NCI-H1694 treated with DMSO at 0.1 percent for 48 hours (cell line): Measurements from ENCODE around the gene CYP2B6.
"Not testable (repeated sequence)": the region's sequence is repeated elsewhere in the genome, so short reads cannot be mapped to it uniquely, and the experiment has no call there.

Experiments
- DNase-seq: peaks from one replicate; lab custom pipeline; 2025; lab: John Stamatoyannopoulos, UW

The CYP2B6 gene

GRCh38 chr19:40980743-40981442 lies 10.2 kb upstream of the CYP2B6 start:
- DNase-seq, result not testable (repeated sequence)

- no peak for DNase-seq
Observed at GRCh38 chr19:40981591-40981990, 9.5 kb upstream of the CYP2B6 start.

- DNase-seq, result no peak
Observed at GRCh38 chr19:40982594-40983101, 8.4 kb upstream of the CYP2B6 start.

- no peak for DNase-seq
Observed at GRCh38 chr19:40989453-40989852, 1.6 kb upstream of the CYP2B6 start.

- no peak for DNase-seq
Observed at GRCh38 chr19:40995355-40995754, 4.3 kb downstream of the CYP2B6 start.

- not testable (repeated sequence) for DNase-seq
Observed at GRCh38 chr19:40999018-40999417, 7.9 kb downstream of the CYP2B6 start.

GRCh38 chr19:41000310-41000737 lies 9.2 kb downstream of the CYP2B6 start:
- DNase-seq, result no peak

GRCh38 chr19:41001243-41001971 lies 10.3 kb downstream of the CYP2B6 start:
- no peak for DNase-seq

GRCh38 chr19:41003656-41004055 lies 12.6 kb downstream of the CYP2B6 start:
- not testable (repeated sequence) for DNase-seq

- DNase-seq, result no peak
Observed at GRCh38 chr19:41009700-41010235, 18.7 kb downstream of the CYP2B6 start.

GRCh38 chr19:41013359-41013758 lies 22.3 kb downstream of the CYP2B6 start:
- DNase-seq, result no peak

GRCh38 chr19:41014643-41015042 lies 23.6 kb downstream of the CYP2B6 start:
- DNase-seq, result no peak

GRCh38 chr19:41016488-41017071 lies 25.5 kb downstream of the CYP2B6 start:
- DNase-seq, result no peak

GRCh38 chr19:41018736-41019290 lies 27.7 kb downstream of the CYP2B6 start:
- DNase-seq, result no peak

GRCh38 chr19:41019346-41019745 lies 28.3 kb downstream of the CYP2B6 start:
- no peak for DNase-seq

GRCh38 chr19:41023193-41023592 lies 32.1 kb downstream of the CYP2B6 start:
- no peak for DNase-seq

GRCh38 chr19:41025411-41025810 lies 34.3 kb downstream of the CYP2B6 start:
- no peak for DNase-seq

- DNase-seq, result no peak
Observed at GRCh38 chr19:41025871-41026270, 34.8 kb downstream of the CYP2B6 start.

- DNase-seq, result no peak
Observed at GRCh38 chr19:41027273-41027967, 36.3 kb downstream of the CYP2B6 start.

GRCh38 chr19:41029524-41030432 lies 38.7 kb downstream of the CYP2B6 start:
- DNase-seq, result no peak

GRCh38 chr19:41030651-41031050 lies 39.6 kb downstream of the CYP2B6 start:
- DNase-seq, result no peak
